H1 (cell line): Measurements from ENCODE around the gene TGFBR2. TPM values are rescaled to one million over a fixed set of nuclear protein-coding genes. Genes with fewer than 3 reads are reported as not detected.

Experiments
- GTF2F1 ChIP-seq: IDR thresholded peaks from 2 replicates; pipeline ENCODE4 v1.6.1; 2012; ENCODE audit warnings: low read depth, low read length, improper control_type of control experiment, borderline replicate concordance
- TBP ChIP-seq: IDR thresholded peaks from 2 replicates; pipeline ENCODE4 v1.6.1; 2011; ENCODE audit warnings: low read depth, low read length, improper control_type of control experiment
- polyA plus RNA-seq, 7 experiments: library from polyadenylated mRNA; depleted of rRNA in 3 of 7; stranded (reverse) in 5 of 7; unstranded in 2 of 7; fragments of >200 nt in 5 of 7; fragments of 200-250 nt in 2 of 7; gene quantifications; 1 replicate in 5 of 7; 2 replicates in 1 of 7; 4 replicates in 1 of 7; pipeline versions ENCODE4 v1.2.1 to v1.2.3, GENCODE V29; 2011 to 2013; ENCODE audit warnings: missing spikeins in 2 of 7, mixed read lengths in 2 of 7
- total RNA-seq: library from RNA; stranded (reverse); fragmentation: NEBNext Ultra II Directional; extraction: Animal tissue kit (Norgen Biotek cat#: 25700); gene quantifications from 2 replicates; pipeline ENCODE4 v1.2.1, GENCODE V29; 2021

Gene TGFBR2
- total and polyA plus RNA-seq, 2 of the 8 experiments (the other 6 are each of a cell fraction or from before 2014, with no cell fraction given), result 4.2 to 7.4 TPM

GRCh38 chr3:30617069-30617468 lies 10.7 kb downstream of the TGFBR2 start (continued):
- TF ChIP-seq TBP, result no peak
- TF ChIP-seq GTF2F1, result no peak
